NK-92 treated with Interleukin-12 subunit alpha and Interleukin-12 subunit beta, amount 100 ng/mL, for 24 hours (cell line): Measurements from ENCODE around the gene PAM16.
A peak's percentile ranks its signal among the peaks of the same experiment; 100 is the strongest.
"Not testable (repeated sequence)": the region's sequence is repeated elsewhere in the genome, so short reads cannot be mapped to it uniquely, and the experiment has no call there.

Experiments
- DNase-seq: peaks from one replicate; lab custom pipeline; 2025; lab: John Stamatoyannopoulos, UW

The PAM16 gene

GRCh38 chr16:4334724-4335495 lies 16.2 kb downstream of the PAM16 start:
- DNase-seq: no peak

GRCh38 chr16:4333714-4334113 lies 17.4 kb downstream of the PAM16 start:
- not testable (repeated sequence) for DNase-seq

GRCh38 chr16:4333308-4333638 lies 17.8 kb downstream of the PAM16 start:
- DNase-seq: no peak

GRCh38 chr16:4332623-4333307 lies 18.4 kb downstream of the PAM16 start:
- DNase-seq: no peak

GRCh38 chr16:4332083-4332482 lies 19.0 kb downstream of the PAM16 start:
- no peak for DNase-seq

GRCh38 chr16:4330277-4330874 lies 20.7 kb downstream of the PAM16 start:
- DNase-seq: peak; percentile 51

GRCh38 chr16:4328782-4329775 lies 22.0 kb downstream of the PAM16 start:
- no peak for DNase-seq

GRCh38 chr16:4328046-4328781 lies 22.9 kb downstream of the PAM16 start:
- no peak for DNase-seq

- DNase-seq: no peak
Observed at GRCh38 chr16:4327386-4328045, 23.6 kb downstream of the PAM16 start.

- DNase-seq: no peak
Observed at GRCh38 chr16:4325253-4325758, 25.8 kb downstream of the PAM16 start.

- DNase-seq: no peak
Observed at GRCh38 chr16:4324492-4325252, 26.4 kb downstream of the PAM16 start.

GRCh38 chr16:4323845-4324488 lies 27.2 kb downstream of the PAM16 start:
- DNase-seq: no peak

GRCh38 chr16:4323071-4323844 lies 27.9 kb downstream of the PAM16 start:
- no peak for DNase-seq

- no peak for DNase-seq
Observed at GRCh38 chr16:4322121-4323052, 28.7 kb downstream of the PAM16 start.

GRCh38 chr16:4321286-4322120 lies 29.6 kb downstream of the PAM16 start:
- no peak for DNase-seq

GRCh38 chr16:4320571-4321137 lies 30.5 kb downstream of the PAM16 start:
- no peak for DNase-seq
